Stimulated activated naive CD8-positive, alpha-beta T cell treated with anti-CD3 and anti-CD28 coated beads, Interleukin-15, Interleukin-2, amounts not matched to agents 100 U/mL and 50 U/mL, for 24 hours (primary cell): ENCODE data around the gene LRRC1.

Experiments used
- ATAC-seq: fragments of 150-1000 bp; cut with Tn5 transposase; one replicate; pipeline ENCODE4 v1.10.0; 2021
- DNase-seq: peaks from one replicate; pipeline ENCODE4 v3.0.0; 2021

The LRRC1 gene

DNA sequence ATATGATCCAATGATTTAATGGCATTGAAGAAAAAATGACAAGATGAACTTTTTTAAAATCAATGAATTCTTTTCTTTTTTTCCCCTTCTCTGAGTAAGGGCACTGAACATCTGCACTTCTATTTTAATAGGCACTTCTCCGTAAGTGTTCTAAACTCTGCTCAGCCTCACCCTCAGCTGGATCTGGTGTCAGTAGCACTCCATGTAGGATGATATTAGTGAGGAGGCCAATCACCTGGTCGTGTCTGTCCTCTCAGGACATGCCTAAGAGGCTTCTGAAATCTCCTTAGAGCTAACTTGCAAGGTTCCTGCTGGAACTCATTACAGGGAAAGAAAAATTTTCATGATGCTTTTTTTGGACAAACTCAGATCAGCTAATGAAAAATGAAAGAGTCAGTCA is 167.8 kb downstream of the LRRC1 start:
- DNase-seq (no peak), ATAC-seq (no peak)

DNA sequence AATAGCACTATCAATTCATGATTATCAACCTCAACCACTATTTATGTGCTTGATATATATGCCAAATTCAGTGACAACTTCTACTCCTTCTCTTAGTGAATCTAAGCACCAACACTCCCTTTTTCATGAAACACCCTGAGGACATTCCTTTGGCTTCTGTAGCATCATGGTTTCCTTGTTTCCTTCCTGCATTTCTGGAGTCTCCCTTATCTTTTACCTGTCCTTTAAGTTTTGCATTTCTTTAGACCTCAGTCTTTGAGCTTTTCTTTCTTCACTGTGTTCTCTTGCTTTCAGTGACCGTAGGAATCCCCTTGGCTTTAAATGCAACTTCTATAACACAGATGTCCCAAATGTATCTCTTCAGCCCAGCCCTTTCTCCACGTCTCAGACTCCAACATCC is 172.6 kb downstream of the LRRC1 start:
- no peak for ATAC-seq
- no peak for DNase-seq
